GM19324 (cell line): Measurements from ENCODE around the gene EMP1.

ENCODE experiments used
- ATAC-seq: cut with Tn5 transposase; IDR thresholded peaks from one replicate; pipeline ENCODE4 v1.9.1; 2021; ENCODE audit warnings: mild to moderate bottlenecking, moderate library complexity; ENCODE audit not compliant: unreplicated experiment, low FRiP score

Gene EMP1

GRCh38 chr12:13215056-13215455 is 18.5 kb downstream of the EMP1 start:
- ATAC-seq: no peak

- no peak for ATAC-seq
Observed at GRCh38 chr12:13218641-13219040, 22.1 kb downstream of the EMP1 start.

- ATAC-seq: no peak
Observed at GRCh38 chr12:13219320-13219719, 22.8 kb downstream of the EMP1 start.

GRCh38 chr12:13220838-13221237 is 24.3 kb downstream of the EMP1 start:
- no peak for ATAC-seq

GRCh38 chr12:13222076-13222475 is 25.6 kb downstream of the EMP1 start:
- no peak for ATAC-seq

GRCh38 chr12:13223179-13223804 is 26.8 kb downstream of the EMP1 start:
- ATAC-seq: no peak

- ATAC-seq: no peak
Observed at GRCh38 chr12:13223941-13224340, 27.4 kb downstream of the EMP1 start.

GRCh38 chr12:13227191-13227590 is 30.7 kb downstream of the EMP1 start:
- no peak for ATAC-seq

GRCh38 chr12:13228579-13228978 is 32.1 kb downstream of the EMP1 start:
- no peak for ATAC-seq

GRCh38 chr12:13229504-13229903 is 33.0 kb downstream of the EMP1 start:
- no peak for ATAC-seq

GRCh38 chr12:13230500-13230899 is 34.0 kb downstream of the EMP1 start:
- no peak for ATAC-seq

- no peak for ATAC-seq
Observed at GRCh38 chr12:13233830-13234641, 37.5 kb downstream of the EMP1 start.

GRCh38 chr12:13238204-13238603 is 41.7 kb downstream of the EMP1 start:
- no peak for ATAC-seq

GRCh38 chr12:13241833-13242488 is 45.4 kb downstream of the EMP1 start:
- no peak for ATAC-seq

- no peak for ATAC-seq
Observed at GRCh38 chr12:13242936-13243335, 46.4 kb downstream of the EMP1 start.

- no peak for ATAC-seq
Observed at GRCh38 chr12:13243516-13244070, 47.1 kb downstream of the EMP1 start.

- ATAC-seq: no peak
Observed at GRCh38 chr12:13247596-13247995, 51.1 kb downstream of the EMP1 start.

GRCh38 chr12:13248964-13249363 is 52.4 kb downstream of the EMP1 start:
- no peak for ATAC-seq

- ATAC-seq: no peak
Observed at GRCh38 chr12:13250416-13250815, 53.9 kb downstream of the EMP1 start.

- ATAC-seq: no peak
Observed at GRCh38 chr12:13251521-13251920, 55.0 kb downstream of the EMP1 start.

- ATAC-seq: no peak
Observed at GRCh38 chr12:13252024-13252423, 55.5 kb downstream of the EMP1 start.
